ENCODE measurements around the gene MIS12.

GRCh38 chr17:5540321-5540720 is 54.0 kb downstream of the MIS12 start:
- TF ChIP-seq, protein P1, sequence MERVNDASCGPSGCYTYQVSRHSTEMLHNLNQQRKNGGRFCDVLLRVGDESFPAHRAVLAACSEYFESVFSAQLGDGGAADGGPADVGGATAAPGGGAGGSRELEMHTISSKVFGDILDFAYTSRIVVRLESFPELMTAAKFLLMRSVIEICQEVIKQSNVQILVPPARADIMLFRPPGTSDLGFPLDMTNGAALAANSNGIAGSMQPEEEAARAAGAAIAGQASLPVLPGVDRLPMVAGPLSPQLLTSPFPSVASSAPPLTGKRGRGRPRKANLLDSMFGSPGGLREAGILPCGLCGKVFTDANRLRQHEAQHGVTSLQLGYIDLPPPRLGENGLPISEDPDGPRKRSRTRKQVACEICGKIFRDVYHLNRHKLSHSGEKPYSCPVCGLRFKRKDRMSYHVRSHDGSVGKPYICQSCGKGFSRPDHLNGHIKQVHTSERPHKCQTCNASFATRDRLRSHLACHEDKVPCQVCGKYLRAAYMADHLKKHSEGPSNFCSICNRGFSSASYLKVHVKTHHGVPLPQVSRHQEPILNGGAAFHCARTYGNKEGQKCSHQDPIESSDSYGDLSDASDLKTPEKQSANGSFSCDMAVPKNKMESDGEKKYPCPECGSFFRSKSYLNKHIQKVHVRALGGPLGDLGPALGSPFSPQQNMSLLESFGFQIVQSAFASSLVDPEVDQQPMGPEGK (CRISPR knock-in tag; IDR thresholded peaks at IDR 0.05; ENCODE audit: borderline replicate concordance): no peak
- TF ChIP-seq ARNTL (CRISPR knock-in tag; IDR thresholded peaks at IDR 0.05; ENCODE audit: borderline replicate concordance, low read depth) (no peak), CSDC2 (CRISPR knock-in tag; IDR thresholded peaks at IDR 0.05) (no peak), ZNF565 (CRISPR knock-in tag; conservative IDR thresholded peaks at IDR 0.05; ENCODE audit: low read depth) (no peak), ZFP3 (CRISPR knock-in tag; IDR thresholded peaks at IDR 0.05) (no peak)

All from SK-N-SH treated with all-trans-retinoic acid at 6 μM for 48 hours (cell line).